ENCODE data around the gene RFPL3. TPM values are rescaled to one million over a fixed set of nuclear protein-coding genes. Genes with fewer than 3 reads are reported as not detected.

Gene RFPL3
- total RNA-seq, 1 donor from 2014 or later, result not detected

- DNase-seq, result no peak
- ATAC-seq, result no peak
- intact Hi-C loops (cut with micrococcal nuclease), result no loop called here
These were observed 39.1 kb downstream of the RFPL3 start for GRCh38 chr22:32396746-32397145.

DNA sequence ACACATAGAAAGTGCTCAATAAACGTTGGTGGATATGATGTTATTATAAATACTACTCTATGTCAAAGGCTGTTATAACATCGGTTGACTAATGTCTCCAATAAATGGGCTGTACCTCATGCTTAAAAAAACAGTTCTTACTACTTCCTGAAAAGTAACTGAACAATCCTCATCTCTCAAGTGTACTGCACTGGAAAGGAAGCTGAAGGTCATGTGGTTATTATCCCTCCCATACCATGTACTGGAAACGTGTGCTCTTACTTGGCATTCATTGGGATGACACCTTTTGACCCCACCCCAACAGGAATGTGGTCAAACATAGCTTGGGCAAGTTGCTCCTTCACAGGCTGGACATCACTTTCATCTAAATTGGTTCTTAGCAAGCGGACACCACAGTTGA is 43.8 kb downstream of the RFPL3 start:
- intact Hi-C loops (cut with micrococcal nuclease), result no loop called here

GRCh38 chr22:32404021-32404420 is 46.4 kb downstream of the RFPL3 start:
- no peak for ATAC-seq
- no peak for DNase-seq
- intact Hi-C loops (cut with micrococcal nuclease), result no loop called here

More for the DNA sequence above, 43.8 kb downstream of the RFPL3 start:
- ATAC-seq (no peak), DNase-seq (no peak)

DNA sequence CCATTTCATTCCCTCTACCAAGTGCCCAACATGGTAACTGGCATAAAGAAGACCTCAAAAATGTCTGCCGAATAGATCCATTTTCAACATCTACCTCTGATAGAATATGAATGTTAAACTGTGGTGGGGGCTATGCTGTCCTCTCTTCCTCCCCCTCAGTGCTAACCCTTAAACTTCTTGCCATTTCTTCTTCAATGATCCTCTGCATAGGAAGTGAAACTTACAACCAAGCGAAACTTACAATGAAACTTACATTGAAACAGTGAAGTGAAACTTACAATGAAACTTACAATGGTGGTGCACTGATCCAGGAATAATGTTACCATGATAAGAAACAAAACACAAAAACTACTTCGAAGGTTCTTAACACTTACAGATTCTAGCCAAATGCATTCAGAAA is 49.6 kb downstream of the RFPL3 start:
- intact Hi-C loops (cut with micrococcal nuclease), result no loop called here
- ATAC-seq (no peak), DNase-seq (no peak)

GRCh38 chr22:32407936-32408335 is 50.3 kb downstream of the RFPL3 start:
- ATAC-seq (no peak), DNase-seq (no peak)
- intact Hi-C loops (cut with micrococcal nuclease), result no loop called here

DNA sequence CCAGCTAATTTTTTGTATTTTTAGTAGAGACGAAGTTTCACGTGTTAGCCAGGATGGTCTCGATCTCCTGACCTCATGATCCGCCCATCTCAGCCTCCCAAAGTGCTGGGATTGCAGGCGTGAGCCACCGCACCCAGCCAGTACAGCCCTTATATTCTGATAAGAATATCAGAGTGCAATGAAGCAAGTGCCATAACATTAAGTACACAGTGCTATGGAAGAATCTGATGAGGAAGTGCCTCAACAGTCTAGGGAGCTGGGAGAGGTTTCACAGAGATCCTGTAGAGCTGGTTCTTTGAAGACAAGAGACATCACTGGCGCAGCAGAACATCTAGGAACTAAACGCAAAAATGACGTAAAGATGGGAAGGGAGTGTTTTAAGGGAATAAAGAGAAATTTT is 52.3 kb downstream of the RFPL3 start:
- ATAC-seq (no peak), DNase-seq (no peak)
- intact Hi-C loops (cut with micrococcal nuclease), result no loop called here

DNA sequence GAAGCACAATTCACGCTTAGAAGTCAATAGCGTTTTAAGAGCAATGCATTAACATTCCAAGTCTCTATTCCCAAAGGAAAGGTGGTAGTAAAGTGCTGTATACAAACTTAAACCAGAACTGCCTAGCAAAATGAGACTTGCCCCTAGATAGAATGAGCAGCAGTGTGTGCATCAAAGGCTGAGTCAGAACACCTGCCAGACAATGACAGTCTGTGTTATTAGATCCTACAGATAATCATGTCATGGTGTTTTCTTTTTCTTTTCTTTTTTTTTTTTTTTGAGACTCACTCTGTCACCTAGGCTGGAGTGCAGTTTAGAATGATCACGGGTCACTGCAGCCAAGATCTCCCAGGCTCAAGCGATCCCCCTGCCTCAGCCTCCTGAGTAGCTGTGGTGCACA is 52.8 kb downstream of the RFPL3 start:
- intact Hi-C loops (cut with micrococcal nuclease), result no loop called here
- no peak for ATAC-seq

More for the DNA sequence above, 52.8 kb downstream of the RFPL3 start:
- DNase-seq, result no peak

Other genes starting within 250 kb of the RFPL3 start
- not detected for gene C22orf42, start 198.6 kb upstream of the RFPL3 start, total RNA-seq
- gene RFPL2, start 152.8 kb upstream of the RFPL3 start, total RNA-seq, result not detected
- not detected for gene SLC5A4, start 102.5 kb upstream of the RFPL3 start, total RNA-seq
- gene RTCB, start 54.4 kb downstream of the RFPL3 start, total RNA-seq, result 43.0 TPM
- gene BPIFC, start 106.6 kb downstream of the RFPL3 start, total RNA-seq, result not detected
- 32.2 TPM for gene FBXO7, start 116.9 kb downstream of the RFPL3 start, total RNA-seq

All from left ventricle myocardium superior (tissue), 1 donor.